K562 (cell line): ENCODE measurements around the gene PLA2G4D. TPM values are rescaled to one million over a fixed set of nuclear protein-coding genes. Genes with fewer than 3 reads are reported as not detected.

ENCODE experiments used
- ATF1 ChIP-seq, 2 experiments: fragments of 450-650 bp in 1 of 2; IDR thresholded peaks; 2 replicates each; pipeline ENCODE4 v1.6.1; 2016; ENCODE audit warnings: missing compliant biosample characterization in 1 of 2, missing genetic modification characterization in 1 of 2
- CLOCK ChIP-seq: fragments of 250-450 bp; sonication (Bioruptor Pico); IDR thresholded peaks from 2 replicates; pipeline ENCODE4 v1.4.0; 2020; ENCODE audit warnings: mild to moderate bottlenecking, moderate library complexity, borderline replicate concordance
- ID3 ChIP-seq, 2 experiments: fragments of 250-450 bp in 1 of 2; fragments of 450-650 bp in 1 of 2; sonication (Bioruptor Pico) in 1 of 2; IDR thresholded peaks; 2 replicates each; pipeline versions ENCODE4 v1.6.1 to v1.8.0; 2016 to 2021; ENCODE audit warnings: mild to moderate bottlenecking in 2 of 2, moderate library complexity in 2 of 2, missing compliant biosample characterization in 1 of 2, missing genetic modification characterization in 1 of 2
- NFIC ChIP-seq: fragments of 450-650 bp; IDR thresholded peaks from 2 replicates; pipeline ENCODE4 v1.6.1; 2017; ENCODE audit warnings: mild to moderate bottlenecking, inconsistent platforms
- POLR2G ChIP-seq: fragments of 200-400 bp; formaldehyde crosslinking; IDR thresholded peaks from 2 replicates; pipeline ENCODE4 v1.6.1; 2017; ENCODE audit warnings: low read depth, mild to moderate bottlenecking, antibody characterized with exemption, low read length, moderate library complexity
- SIRT6 ChIP-seq: IDR thresholded peaks from one replicate; pipeline ENCODE4 v1.6.1; 2012; ENCODE audit warnings: low read depth, mild to moderate bottlenecking, control low read depth, inconsistent platforms, low read length, moderate library complexity
- ZBTB33 ChIP-seq: sonication (generic); formaldehyde crosslinking; IDR thresholded peaks from 2 replicates; pipeline ENCODE4 v1.8.1; 2023; ENCODE audit warnings: mild to moderate bottlenecking, missing genetic modification reagents
- ZFP1 ChIP-seq: fragments of 450-650 bp; formaldehyde crosslinking; IDR thresholded peaks from 2 replicates; pipeline ENCODE4 v1.4.0; 2020; ENCODE audit warnings: mild to moderate bottlenecking, mixed read lengths
- polyA plus RNA-seq, 8 experiments: library from polyadenylated mRNA; depleted of rRNA in 4 of 8; stranded (reverse) in 5 of 8; unstranded in 3 of 8; fragments of >200 nt; fragmentation: Nextera tagmentation in 2 of 8; fragmentation: Illumina TruSeq in 1 of 8; extraction: Ambion mirVana in 2 of 8; extraction: Trizol in 1 of 8; gene quantifications; 2 replicates each; pipeline versions ENCODE4 v1.2.1 to v1.2.3, GENCODE V29; 2011 to 2014; ENCODE audit warnings: inconsistent platforms in 1 of 8, missing spikeins in 1 of 8
- total RNA-seq, 7 experiments: library from RNA; depleted of rRNA in 6 of 7; stranded (reverse); fragments of >200 nt in 6 of 7; fragmentation: Illumina TruSeq in 2 of 7; extraction: Trizol in 2 of 7; gene quantifications; 2 replicates each; pipeline versions ENCODE4 v1.2.1 to v1.2.3, GENCODE V29; 2011 to 2021; ENCODE audit warnings: low replicate concordance in 1 of 7
- TF ChIP-seq, protein P1 (sequence below): sonication (generic); formaldehyde crosslinking; IDR thresholded peaks from 2 replicates; pipeline ENCODE4 v1.8.0; 2022; ENCODE audit warnings: missing genetic modification reagents, mild to moderate bottlenecking, moderate library complexity, borderline replicate concordance

The PLA2G4D gene
- total and polyA plus RNA-seq, 9 of the 15 experiments (the other 6 are each of a cell fraction or from before 2014, with no cell fraction given), result 0.04 TPM; not detected in 8

DNA sequence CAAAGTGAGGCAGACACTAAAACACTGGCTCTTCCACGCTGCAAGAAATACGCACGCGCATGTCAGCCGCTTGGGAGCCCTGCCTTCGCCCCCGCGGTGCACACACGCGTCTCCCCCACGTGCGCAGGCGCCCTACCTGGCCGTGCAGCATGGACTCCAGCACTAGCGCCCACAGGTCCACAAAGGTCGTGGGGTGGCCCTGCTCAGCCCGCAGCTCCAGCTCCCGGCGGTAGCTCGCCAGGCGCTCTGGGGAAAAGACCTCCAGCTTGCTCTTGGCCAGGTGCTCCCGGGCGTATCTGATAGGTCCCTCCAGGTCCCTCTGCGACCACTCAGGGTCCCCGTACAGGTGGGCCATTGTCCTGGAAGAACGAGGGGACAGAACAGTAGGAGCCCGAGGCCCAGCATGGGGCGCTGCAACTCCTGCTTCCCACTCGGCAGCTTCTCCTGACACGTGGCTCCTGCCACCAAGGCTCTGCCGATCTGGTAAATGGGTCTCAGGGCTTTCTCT is 14.9 kb downstream of the PLA2G4D start (continued):
- peak; percentile 35; the same call in 1 of the 2 replicates for TF ChIP-seq ZBTB33 (CRISPR knock-in tag)
- TF ChIP-seq ID3 (CRISPR knock-in tag; IDR thresholded peaks at IDR 0.05), result no peak
- no peak for TF ChIP-seq ID3 (tag; IDR thresholded peaks at IDR 0.05)
- TF ChIP-seq, protein P1, sequence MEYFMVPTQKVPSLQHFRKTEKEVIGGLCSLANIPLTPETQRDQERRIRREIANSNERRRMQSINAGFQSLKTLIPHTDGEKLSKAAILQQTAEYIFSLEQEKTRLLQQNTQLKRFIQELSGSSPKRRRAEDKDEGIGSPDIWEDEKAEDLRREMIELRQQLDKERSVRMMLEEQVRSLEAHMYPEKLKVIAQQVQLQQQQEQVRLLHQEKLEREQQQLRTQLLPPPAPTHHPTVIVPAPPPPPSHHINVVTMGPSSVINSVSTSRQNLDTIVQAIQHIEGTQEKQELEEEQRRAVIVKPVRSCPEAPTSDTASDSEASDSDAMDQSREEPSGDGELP (CRISPR knock-in tag), result peak; percentile 23; the same call in 1 of the 2 replicates
- no peak for TF ChIP-seq ZFP1 (CRISPR knock-in tag)
- no peak for TF ChIP-seq ATF1 (CRISPR knock-in tag; IDR thresholded peaks at IDR 0.05)
- peak; percentile 29; the same call in 1 of the 2 replicates for TF ChIP-seq ATF1 (tag; IDR thresholded peaks at IDR 0.05)
- no peak for TF ChIP-seq SIRT6
- TF ChIP-seq POLR2G, result peak; percentile 26; the same call in 1 of the 2 replicates
- TF ChIP-seq CLOCK (CRISPR knock-in tag), result no peak
- no peak for TF ChIP-seq NFIC
